Lung (tissue), 12 donors: ENCODE measurements around the gene FAXDC2. TPM values are rescaled to one million over a fixed set of nuclear protein-coding genes. Genes with fewer than 3 reads are reported as not detected.
"Not testable (repeated sequence)": the region's sequence is repeated elsewhere in the genome, so short reads cannot be mapped to it uniquely, and the experiment has no call there.

Experiments
- ATAC-seq: fragments of 200-7000 bp; cut with Tn5 transposase; one replicate; pipeline ENCODE4 v1.9.1; 2020; ENCODE audit warnings: moderate number of reproducible peaks; ENCODE audit not compliant: insufficient read depth, low FRiP score
- DNase-seq, 3 donors: peaks; one replicate each; pipeline ENCODE4 v3.0.0-alpha.2; 2013 to 2017
- H3K27ac ChIP-seq, 2 donors: one replicate each; pipeline ENCODE4 v1.5.1; 2013; ENCODE audit warnings: mild to moderate bottlenecking in 2 of 2, moderate library complexity in 2 of 2, control low read depth in 1 of 2, inconsistent platforms in 1 of 2, low read depth in 1 of 2, low read length in 1 of 2
- H3K27me3 ChIP-seq, 3 donors: one replicate each; pipeline ENCODE4 v1.5.1; 2013; ENCODE audit warnings: low read length in 2 of 3; ENCODE audit not compliant: control insufficient read depth in 3 of 3, insufficient read depth in 3 of 3
- H3K36me3 ChIP-seq, 4 donors: one replicate each; pipeline ENCODE4 v1.5.1; 2013; ENCODE audit warnings: low read length in 4 of 4, mild to moderate bottlenecking in 1 of 4, moderate library complexity in 1 of 4; ENCODE audit not compliant: control insufficient read depth in 4 of 4, insufficient read depth in 4 of 4
- H3K4me1 ChIP-seq, 5 donors: one replicate each; pipeline ENCODE4 v1.5.1; 2013; ENCODE audit warnings: low read length in 5 of 5, mild to moderate bottlenecking in 2 of 5, moderate library complexity in 1 of 5; ENCODE audit not compliant: control insufficient read depth in 5 of 5, insufficient read depth in 5 of 5
- H3K4me3 ChIP-seq: one replicate; pipeline ENCODE4 v1.5.1; 2013; ENCODE audit warnings: mild to moderate bottlenecking, control low read depth, moderate library complexity
- H3K9ac ChIP-seq, 2 donors: one replicate each; pipeline ENCODE4 v1.5.1; 2013; ENCODE audit warnings: low read length in 2 of 2, control low read depth in 1 of 2; ENCODE audit not compliant: insufficient read depth in 1 of 2
- H3K9me3 ChIP-seq, 4 donors: one replicate each; pipeline ENCODE4 v1.5.1; 2013; ENCODE audit warnings: low read length in 3 of 4, mild to moderate bottlenecking in 1 of 4, moderate library complexity in 1 of 4; ENCODE audit not compliant: control insufficient read depth in 4 of 4, insufficient read depth in 3 of 4
- CTCF ChIP-seq: IDR thresholded peaks from 2 replicates; pipeline ENCODE4 v1.5.1; 2012; ENCODE audit warnings: mild to moderate bottlenecking; ENCODE audit errors: control extremely low read depth, extremely low read depth
- WGBS, 2 donors: extraction: QIAGEN DNeasy Blood & Tissue Kit; methylation state at CpG; one replicate each; pipeline ENCODE4 v1.1.7; 2013; 5-methylcytosine and 5-hydroxymethylcytosine counted together
- polyA plus RNA-seq, 2 donors: library from polyadenylated mRNA; stranded (reverse); fragments of 200-250 nt; gene quantifications; one replicate each; pipeline ENCODE4 v1.2.1, GENCODE V29; 2013
- total RNA-seq, 2 donors: library from RNA; depleted of rRNA in 1 of 2; stranded (reverse); fragments of >200 nt in 1 of 2; gene quantifications; one replicate each; pipeline ENCODE4 v1.2.1, GENCODE V29; 2014 to 2021
- donor health status: control.
- donor health status: control.
- donor health status: Bipolar disorder and iron deficiency.
- donor health status: healthy.
- donor health status: DM: yes; HTN: yes; CAD: no.

The FAXDC2 gene
- total and polyA plus RNA-seq, 4 donors, result 11.1 to 37.5 (median 17.1) TPM

- ATAC-seq, result no peak
- H3K4me3 ChIP-seq, result no peak overlapping the region
- H3K9ac ChIP-seq, result no peak overlapping the region
- H3K27ac ChIP-seq, result peak overlapping the region in 1 of 2 donors; percentile 1
- DNase-seq, result no peak
- H3K9me3 ChIP-seq, result no peaks in the 10 kb centered on the region
- H3K36me3 ChIP-seq, result peaks cover 3 to 16% (median 9%) of the 10 kb centered on the region in 4 donors
- 79% methylated on average over 6 of the region's 6 CpGs for WGBS, 2 donors
- no peaks in the 10 kb centered on the region for H3K27me3 ChIP-seq
- H3K4me1 ChIP-seq, result peaks cover 0 to 10% (median 6%) of the 10 kb centered on the region in 5 donors
- no peak for TF ChIP-seq CTCF
Observed at GRCh38 chr5:154840435-154841272, 9.7 kb downstream of the FAXDC2 start.

- Histone ChIP-seq H3K9me3 (no peaks in the 10 kb centered on the region), H3K27ac (no peak overlapping the region), H3K27me3 (no peaks in the 10 kb centered on the region), H3K36me3 (peaks cover 3 to 16% (median 10%) of the 10 kb centered on the region in 4 donors), H3K4me3 (no peak overlapping the region), H3K4me1 (peaks cover 0 to 14% (median 0%) of the 10 kb centered on the region in 5 donors), H3K9ac (no peak overlapping the region)
- WGBS, 2 donors, result 88 to 91% methylated on average over 6 of the region's 6 CpGs
- DNase-seq (no peak), ATAC-seq (no peak)
- TF ChIP-seq CTCF, result no peak
Observed at GRCh38 chr5:154837009-154837901, 13.1 kb downstream of the FAXDC2 start.

- Histone ChIP-seq H3K4me1 (peaks cover 0 to 14% (median 0%) of the 10 kb centered on the region in 5 donors), H3K27ac (peak overlapping the region; percentile 47 to 49), H3K36me3 (peaks cover 6 to 18% (median 11%) of the 10 kb centered on the region in 4 donors), H3K9ac (no peak overlapping the region), H3K9me3 (no peaks in the 10 kb centered on the region), H3K4me3 (no peak overlapping the region), H3K27me3 (no peaks in the 10 kb centered on the region)
- WGBS, 2 donors, result 90 to 92% methylated on average over 6 of the region's 6 CpGs
- ATAC-seq, result no peak
- no peak for DNase-seq
- no peak for TF ChIP-seq CTCF
Observed at GRCh38 chr5:154836225-154836624, 14.2 kb downstream of the FAXDC2 start.

GRCh38 chr5:154835701-154836052 is 14.7 kb downstream of the FAXDC2 start:
- H3K27me3 ChIP-seq, result not testable (repeated sequence)

More at GRCh38 chr5:154835701-154836052, 14.7 kb downstream of the FAXDC2 start:
- Histone ChIP-seq H3K36me3 (peaks cover 6 to 22% (median 11%) of the 10 kb centered on the region in 4 donors), H3K4me1 (peaks cover 0 to 13% (median 0%) of the 10 kb centered on the region in 5 donors), H3K27ac (peak overlapping the region; percentile 47 to 49)
- not testable (repeated sequence) for DNase-seq, H3K4me3 ChIP-seq, H3K9me3 ChIP-seq, H3K9ac ChIP-seq, ATAC-seq
- WGBS, 2 donors, result 72 to 83% methylated on average over 9 of the region's 9 CpGs
